H7 (cell line): ENCODE results near the gene GRM7. TPM values are rescaled to one million over a fixed set of nuclear protein-coding genes. Genes with fewer than 3 reads are reported as not detected.

Experiments used
- DNase-seq: peaks from one replicate; pipeline ENCODE4 v3.0.0; 2012
- H3K27me3 ChIP-seq: 2 replicates; pipeline ENCODE4 v1.6.0; 2011; ENCODE audit warnings: mild to moderate bottlenecking, low read length; ENCODE audit not compliant: control insufficient read depth, insufficient read depth
- H3K36me3 ChIP-seq: replicated peaks from 2 replicates; pipeline ENCODE4 v1.5.1; 2011; ENCODE audit warnings: low read length; ENCODE audit not compliant: control insufficient read depth, insufficient read depth
- H3K4me3 ChIP-seq: 2 replicates; pipeline ENCODE4 v1.5.1; 2011; ENCODE audit warnings: low read depth, mild to moderate bottlenecking, control low read depth, low read length, moderate library complexity; ENCODE audit not compliant: insufficient read depth
- total RNA-seq: library from RNA; depleted of rRNA; stranded (reverse); fragments of >200 nt; shearing (Covaris generic); gene quantifications from 2 replicates; pipeline ENCODE4 v1.2.3, GENCODE V29; 2014

GRM7 gene
- total RNA-seq, 1 experiment from 2014 or later: 0.14 TPM

GRCh38 chr3:7646851-7647250 is 785.9 kb downstream of the GRM7 start:
- no peaks in the 10 kb centered on the region for H3K27me3 ChIP-seq
- H3K36me3 ChIP-seq: no peaks in the 10 kb centered on the region
- H3K4me3 ChIP-seq: no peak overlapping the region
- DNase-seq: no peak

GRCh38 chr3:7650466-7650865 is 789.6 kb downstream of the GRM7 start:
- Histone ChIP-seq H3K27me3 (no peaks in the 10 kb centered on the region), H3K4me3 (no peak overlapping the region), H3K36me3 (no peaks in the 10 kb centered on the region)
- DNase-seq: no peak

GRCh38 chr3:7651274-7651673 is 790.4 kb downstream of the GRM7 start:
- Histone ChIP-seq H3K4me3 (no peak overlapping the region), H3K27me3 (no peaks in the 10 kb centered on the region), H3K36me3 (no peaks in the 10 kb centered on the region)
- no peak for DNase-seq

DNA sequence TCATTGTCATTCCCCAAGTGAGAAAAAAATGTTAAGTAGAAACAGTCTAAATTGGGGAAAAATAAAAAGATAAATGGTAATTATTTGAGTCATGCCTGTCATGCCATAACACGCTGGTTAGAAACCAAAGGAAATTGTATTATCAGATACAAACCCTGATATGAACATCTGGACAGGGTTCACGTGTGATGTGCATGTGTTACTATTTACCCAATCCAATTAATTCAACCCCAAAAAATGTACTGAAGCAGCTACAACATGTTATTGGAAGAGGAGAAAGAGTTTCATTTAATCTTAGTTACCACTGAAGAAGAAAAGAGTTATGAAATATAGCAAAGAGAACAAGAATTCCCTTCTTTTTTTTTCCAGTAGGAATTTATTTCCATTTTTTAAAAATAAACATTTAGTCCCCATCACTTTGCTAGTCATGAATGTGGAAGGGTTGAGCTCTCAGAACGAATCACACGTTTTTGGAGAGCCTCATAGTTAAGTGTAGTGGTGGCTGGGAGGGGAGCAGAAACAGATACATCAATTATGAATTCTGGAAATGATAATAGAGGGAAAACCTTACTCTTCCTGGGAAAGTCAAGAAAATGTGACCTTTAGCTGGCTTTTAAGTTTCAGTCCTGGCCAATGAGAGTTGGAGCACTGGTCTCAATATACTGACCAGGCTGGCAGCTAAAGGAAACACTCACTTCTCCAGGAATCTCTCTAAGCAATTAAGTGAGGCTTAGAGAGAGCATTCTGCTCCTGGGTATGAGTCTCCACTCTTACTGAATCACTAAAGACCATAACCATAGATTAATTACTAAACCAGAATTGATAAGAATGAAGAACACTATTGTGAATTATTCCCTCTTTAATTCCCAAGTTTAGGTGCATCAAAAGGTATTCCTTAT is 796.5 kb downstream of the GRM7 start:
- H3K36me3 ChIP-seq: no peaks in the 10 kb centered on the region
- no peak for DNase-seq
- no peak overlapping the region for H3K4me3 ChIP-seq
- no peaks in the 10 kb centered on the region for H3K27me3 ChIP-seq

GRCh38 chr3:7658294-7658693 is 797.4 kb downstream of the GRM7 start:
- Histone ChIP-seq H3K27me3 (no peaks in the 10 kb centered on the region), H3K36me3 (no peaks in the 10 kb centered on the region), H3K4me3 (no peak overlapping the region)
- no peak for DNase-seq

- DNase-seq: no peak
- H3K36me3 ChIP-seq: no peaks in the 10 kb centered on the region
- H3K27me3 ChIP-seq: no peaks in the 10 kb centered on the region
- no peak overlapping the region for H3K4me3 ChIP-seq
These were observed 798.2 kb downstream of the GRM7 start for GRCh38 chr3:7659079-7659478.

DNA sequence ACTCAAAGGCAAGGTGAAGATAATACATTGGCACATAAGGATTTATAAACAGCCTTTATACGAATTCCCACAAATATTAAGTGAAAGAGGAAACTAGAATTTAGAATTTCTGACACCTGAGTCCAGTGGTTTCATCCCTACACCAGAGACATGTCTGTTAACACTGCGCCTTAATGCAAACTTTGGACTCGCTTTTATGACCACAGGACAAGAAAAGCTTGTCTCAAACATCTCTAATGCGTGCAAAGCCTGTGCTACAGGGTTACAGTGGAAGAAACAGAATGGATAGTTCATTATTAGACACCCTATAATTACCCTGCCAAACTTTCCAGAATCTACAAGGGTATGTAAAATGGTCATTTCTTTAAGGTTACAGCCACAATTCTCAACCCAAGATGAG is 802.9 kb downstream of the GRM7 start:
- Histone ChIP-seq H3K4me3 (no peak overlapping the region), H3K27me3 (no peaks in the 10 kb centered on the region), H3K36me3 (no peaks in the 10 kb centered on the region)
- no peak for DNase-seq

- no peak overlapping the region for H3K4me3 ChIP-seq
- H3K27me3 ChIP-seq: no peaks in the 10 kb centered on the region
- DNase-seq: no peak
- no peaks in the 10 kb centered on the region for H3K36me3 ChIP-seq
These were observed 806.9 kb downstream of the GRM7 start for GRCh38 chr3:7667774-7668173.

DNA sequence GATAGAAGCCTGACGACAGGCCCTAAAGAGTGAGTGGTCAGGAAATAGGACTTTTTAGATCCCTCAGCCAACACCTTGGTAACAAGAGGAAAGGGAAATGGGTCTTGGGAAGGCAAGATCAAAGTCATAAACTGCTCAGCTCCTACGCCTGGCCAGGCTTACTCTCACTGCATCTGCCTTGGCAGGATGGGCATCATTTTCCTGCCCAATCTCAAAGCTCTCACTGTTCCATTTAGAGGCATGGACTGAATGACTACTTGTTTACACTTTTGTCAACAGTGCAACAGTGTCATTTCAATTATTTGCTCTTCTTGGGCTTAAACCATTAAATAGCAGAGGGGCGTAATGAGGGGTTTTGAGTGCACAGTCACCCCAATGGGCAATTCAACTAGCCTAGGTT is 808.7 kb downstream of the GRM7 start:
- DNase-seq: no peak
- H3K36me3 ChIP-seq: no peaks in the 10 kb centered on the region
- no peaks in the 10 kb centered on the region for H3K27me3 ChIP-seq
- H3K4me3 ChIP-seq: no peak overlapping the region

GRCh38 chr3:7678521-7678920 is 817.6 kb downstream of the GRM7 start:
- no peak overlapping the region for H3K4me3 ChIP-seq
- DNase-seq: no peak
- no peaks in the 10 kb centered on the region for H3K36me3 ChIP-seq
- no peaks in the 10 kb centered on the region for H3K27me3 ChIP-seq

DNA sequence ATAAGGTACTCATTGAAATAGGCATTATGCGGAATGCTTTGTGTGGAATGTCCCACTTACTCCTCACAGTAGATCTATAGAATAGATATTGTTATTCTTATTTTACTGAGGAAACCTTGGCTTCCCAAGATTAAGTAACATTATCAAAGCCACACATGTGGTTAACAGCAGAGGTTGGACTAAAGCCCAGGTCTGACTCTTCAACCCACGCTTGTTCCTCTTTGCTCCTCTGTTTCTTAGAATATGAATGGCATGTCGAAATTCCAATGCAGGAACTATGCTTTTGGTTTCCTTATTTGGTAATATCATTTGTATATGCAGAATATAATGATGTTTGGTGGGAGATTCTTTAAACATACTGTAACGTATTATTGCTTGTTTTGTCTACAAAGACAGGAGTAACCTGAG is 821.9 kb downstream of the GRM7 start:
- no peak for DNase-seq
- Histone ChIP-seq H3K27me3 (no peaks in the 10 kb centered on the region), H3K4me3 (no peak overlapping the region), H3K36me3 (no peaks in the 10 kb centered on the region)

DNA sequence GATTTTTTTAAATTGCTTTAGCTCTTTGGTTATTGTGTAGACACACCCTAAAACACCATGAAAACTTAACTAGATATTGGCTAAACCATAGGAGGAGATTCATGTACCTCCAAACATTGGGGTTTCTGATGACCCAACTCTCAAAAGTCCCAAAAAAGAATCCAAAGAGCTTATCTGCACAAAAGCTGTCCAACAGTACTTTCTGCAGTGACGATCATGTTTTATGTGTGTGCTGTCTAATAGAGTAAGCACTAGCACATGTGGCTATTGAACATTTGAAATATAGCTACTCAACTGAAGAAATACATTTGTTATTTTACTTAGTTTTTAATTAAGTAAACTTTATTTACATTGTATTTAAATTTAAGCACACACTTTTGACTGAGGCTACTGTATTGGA is 822.5 kb downstream of the GRM7 start:
- Histone ChIP-seq H3K36me3 (no peaks in the 10 kb centered on the region), H3K4me3 (no peak overlapping the region), H3K27me3 (no peaks in the 10 kb centered on the region)
- DNase-seq: no peak

DNA sequence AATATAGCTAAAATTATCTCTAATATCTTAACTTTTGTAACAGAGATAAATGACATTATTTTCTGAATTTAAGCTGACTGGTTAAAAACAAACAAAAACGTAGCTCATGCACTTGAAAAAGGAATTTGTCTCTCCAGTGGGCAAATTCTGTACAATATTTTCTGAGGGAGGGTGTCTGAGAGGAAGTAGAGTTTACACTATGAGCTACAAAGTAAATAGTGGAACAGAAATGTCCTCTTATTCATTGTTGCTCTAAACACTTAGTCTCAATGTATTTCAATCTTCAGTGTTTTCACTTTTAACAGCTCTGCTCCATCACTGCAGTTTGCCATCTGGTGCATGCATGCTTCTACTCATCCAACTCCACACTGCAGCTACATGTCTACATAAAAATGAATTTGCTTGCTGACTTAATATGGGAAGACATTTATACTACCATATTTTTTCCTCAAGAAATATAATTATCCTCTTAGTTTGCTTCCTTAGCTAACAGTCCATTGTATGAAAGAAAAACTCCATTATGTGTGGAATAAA is 823.3 kb downstream of the GRM7 start:
- Histone ChIP-seq H3K36me3 (no peaks in the 10 kb centered on the region), H3K27me3 (no peaks in the 10 kb centered on the region), H3K4me3 (no peak overlapping the region)
- no peak for DNase-seq

DNA sequence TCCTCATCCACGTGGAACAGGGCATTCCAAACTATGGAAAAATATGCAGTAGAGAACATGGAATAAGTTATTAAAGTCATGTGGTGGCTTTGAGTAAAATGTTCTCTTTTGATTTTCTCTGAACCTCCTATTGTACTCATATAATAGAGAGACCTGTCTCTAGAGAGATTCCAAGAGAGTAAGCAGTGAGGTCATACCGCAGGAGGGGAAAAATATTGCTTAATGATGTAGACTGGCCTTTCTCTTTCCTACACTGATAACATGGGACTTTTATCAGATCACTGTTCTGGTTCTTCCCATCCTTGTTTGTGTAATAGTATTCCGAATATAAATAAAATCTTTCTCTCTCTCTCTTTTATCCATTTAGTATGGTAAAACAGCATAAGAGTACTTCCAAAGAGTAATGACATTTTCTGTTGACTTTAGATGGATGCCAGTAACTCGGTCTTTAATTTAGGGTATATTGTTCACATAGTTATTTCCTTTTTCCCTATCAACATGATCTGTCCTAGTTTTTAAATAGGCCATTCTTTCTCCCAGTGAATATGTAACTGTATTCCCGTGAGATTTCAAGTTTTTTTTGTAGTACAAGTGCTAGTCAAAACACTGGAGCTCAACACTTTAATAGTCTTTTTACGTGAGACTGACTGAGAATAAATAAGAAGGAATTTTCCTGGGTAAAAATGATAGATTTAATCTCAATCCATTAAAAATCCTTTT is 826.7 kb downstream of the GRM7 start:
- H3K36me3 ChIP-seq: no peaks in the 10 kb centered on the region
- no peaks in the 10 kb centered on the region for H3K27me3 ChIP-seq
- H3K4me3 ChIP-seq: no peak overlapping the region
- DNase-seq: no peak

DNA sequence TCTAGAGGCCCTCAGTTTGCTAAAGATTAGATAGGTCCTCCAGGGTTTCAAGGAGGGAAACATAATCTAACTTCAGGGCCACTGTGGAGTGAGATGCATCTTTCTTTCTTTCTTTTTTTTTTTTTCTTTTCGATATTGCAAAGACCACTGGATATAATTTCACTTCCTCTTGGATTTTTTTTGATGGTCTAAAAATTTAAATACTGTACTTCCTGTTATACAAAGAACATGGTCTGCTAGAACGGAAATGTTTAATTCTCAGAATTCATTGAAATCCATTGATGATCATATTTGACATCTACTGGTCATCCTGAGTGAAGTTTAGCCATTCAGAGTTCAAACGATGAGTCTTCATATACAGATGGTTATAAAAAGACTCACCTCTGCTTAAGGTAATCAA is 832.0 kb downstream of the GRM7 start:
- H3K4me3 ChIP-seq: no peak overlapping the region
- DNase-seq: no peak
- H3K36me3 ChIP-seq: no peaks in the 10 kb centered on the region
- no peaks in the 10 kb centered on the region for H3K27me3 ChIP-seq
